DOHH2 (cell line): ENCODE results near the gene GRID1.

Experiments used
- EZH2phosphoT487 ChIP-seq: fragments of 200-600 bp; sonication (generic); IDR thresholded peaks from 2 replicates; pipeline ENCODE4 v1.6.1; 2017; ENCODE audit warnings: borderline replicate concordance, mild to moderate bottlenecking, antibody characterized with exemption, low read length, moderate library complexity, mixed read lengths
- TF ChIP-seq, protein P1 (sequence below): fragments of 200-600 bp; sonication (generic); IDR thresholded peaks from one replicate; pipeline ENCODE4 v1.5.1; 2014; ENCODE audit warnings: antibody characterized with exemption, mild to moderate bottlenecking, low read depth, low read length; ENCODE audit not compliant: poor library complexity, severe bottlenecking

DNA sequence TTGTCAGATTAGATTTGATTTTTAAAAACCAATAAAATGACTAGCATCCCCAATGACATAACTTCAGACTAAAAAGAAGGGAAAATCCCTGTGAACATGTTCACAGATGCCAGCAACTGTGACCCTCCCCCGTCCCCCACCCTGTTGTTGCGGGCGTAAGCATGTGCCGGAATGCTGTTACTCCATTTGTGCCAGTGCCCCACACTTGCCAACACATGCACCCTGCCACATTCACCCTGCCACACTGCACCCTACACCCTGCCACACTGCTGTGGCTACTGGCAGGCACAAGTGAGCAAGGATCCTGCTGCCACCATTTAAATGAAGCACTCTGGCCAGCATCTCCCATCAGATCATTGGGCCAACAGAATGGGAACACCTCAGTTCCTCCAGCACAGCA, 540.2 kb downstream of the GRID1 start:
- TF ChIP-seq, protein P1, sequence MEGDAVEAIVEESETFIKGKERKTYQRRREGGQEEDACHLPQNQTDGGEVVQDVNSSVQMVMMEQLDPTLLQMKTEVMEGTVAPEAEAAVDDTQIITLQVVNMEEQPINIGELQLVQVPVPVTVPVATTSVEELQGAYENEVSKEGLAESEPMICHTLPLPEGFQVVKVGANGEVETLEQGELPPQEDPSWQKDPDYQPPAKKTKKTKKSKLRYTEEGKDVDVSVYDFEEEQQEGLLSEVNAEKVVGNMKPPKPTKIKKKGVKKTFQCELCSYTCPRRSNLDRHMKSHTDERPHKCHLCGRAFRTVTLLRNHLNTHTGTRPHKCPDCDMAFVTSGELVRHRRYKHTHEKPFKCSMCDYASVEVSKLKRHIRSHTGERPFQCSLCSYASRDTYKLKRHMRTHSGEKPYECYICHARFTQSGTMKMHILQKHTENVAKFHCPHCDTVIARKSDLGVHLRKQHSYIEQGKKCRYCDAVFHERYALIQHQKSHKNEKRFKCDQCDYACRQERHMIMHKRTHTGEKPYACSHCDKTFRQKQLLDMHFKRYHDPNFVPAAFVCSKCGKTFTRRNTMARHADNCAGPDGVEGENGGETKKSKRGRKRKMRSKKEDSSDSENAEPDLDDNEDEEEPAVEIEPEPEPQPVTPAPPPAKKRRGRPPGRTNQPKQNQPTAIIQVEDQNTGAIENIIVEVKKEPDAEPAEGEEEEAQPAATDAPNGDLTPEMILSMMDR: no peak
- TF ChIP-seq EZH2phosphoT487: no peak
